CD4-positive, alpha-beta T cell (primary cell): ENCODE results near the gene CORO1A. TPM values are rescaled to one million over a fixed set of nuclear protein-coding genes. Genes with fewer than 3 reads are reported as not detected.
"Not testable (repeated sequence)": the region's sequence is repeated elsewhere in the genome, so short reads cannot be mapped to it uniquely, and the experiment has no call there.

ENCODE experiments used
- ATAC-seq: fragments of 200-7000 bp; cut with Tn5 transposase; one replicate; pipeline ENCODE4 v1.10.0; 2022; ENCODE audit warnings: mild to moderate bottlenecking; ENCODE audit not compliant: poor library complexity
- CTCF ChIA-PET: fragments of 350-600 bp; sonication (Branson Sonifier 250); formaldehyde crosslinking; loops from one replicate; lab custom pipeline; 2021; ENCODE audit warnings: antibody characterized with exemption, inconsistent platforms; lab: Charles Lee
- POLR2A ChIA-PET: fragments of 350-600 bp; sonication (Branson Sonifier 250); formaldehyde crosslinking; loops from one replicate; lab custom pipeline; 2021; ENCODE audit warnings: antibody characterized with exemption, inconsistent platforms; lab: Charles Lee
- DNase-seq, 14 experiments: peaks; one replicate each; pipeline ENCODE4 v3.0.0-alpha.2; 2013 to 2020; ENCODE audit warnings: mixed read lengths in 2 of 14
- H3K27ac ChIP-seq, 2 donors: one replicate each; pipeline versions ENCODE4 v1.5.1 to v1.7.0; 2013; ENCODE audit warnings: low read length in 2 of 2, low read depth in 1 of 2, mild to moderate bottlenecking in 1 of 2
- H3K27me3 ChIP-seq, 2 experiments: 1 replicate in 1 of 2; 2 replicates in 1 of 2; pipeline versions ENCODE4 v1.6.1 to v1.7.0; 2013; ENCODE audit warnings: low read length in 2 of 2, control low read depth in 1 of 2, mild to moderate bottlenecking in 1 of 2, moderate library complexity in 1 of 2; ENCODE audit not compliant: insufficient read depth in 2 of 2, control insufficient read depth in 1 of 2
- H3K36me3 ChIP-seq: one replicate; pipeline ENCODE4 v1.6.1; 2013; ENCODE audit warnings: low read length, control low read depth; ENCODE audit not compliant: insufficient read depth
- H3K4me1 ChIP-seq: one replicate; pipeline ENCODE4 v1.6.1; 2013; ENCODE audit warnings: low read length, control low read depth; ENCODE audit not compliant: insufficient read depth
- H3K4me3 ChIP-seq: one replicate; pipeline ENCODE4 v1.5.1; 2013; ENCODE audit warnings: mild to moderate bottlenecking, low read length, moderate library complexity
- H3K9me3 ChIP-seq, 2 experiments: 1 replicate in 1 of 2; 2 replicates in 1 of 2; pipeline versions ENCODE4 v1.6.1 to v1.7.0; 2013; ENCODE audit warnings: low read length in 2 of 2, mild to moderate bottlenecking in 2 of 2, control low read depth in 1 of 2, moderate library complexity in 1 of 2; ENCODE audit not compliant: control insufficient read depth in 1 of 2, insufficient read depth in 1 of 2
- H3K27ac Mint-ChIP-seq: one replicate; pipeline ENCODE4 v1.8.0; 2020; ENCODE audit warnings: mixed read lengths
- H3K27me3 Mint-ChIP-seq: one replicate; pipeline ENCODE4 v1.8.0; 2021; ENCODE audit warnings: mixed read lengths
- H3K36me3 Mint-ChIP-seq: one replicate; pipeline ENCODE4 v1.8.0; 2021; ENCODE audit warnings: low read depth, mixed read lengths
- H3K4me1 Mint-ChIP-seq: one replicate; pipeline ENCODE4 v1.8.0; 2021; ENCODE audit warnings: low read depth, mixed read lengths
- H3K4me3 Mint-ChIP-seq: one replicate; pipeline ENCODE4 v1.8.0; 2020; ENCODE audit warnings: mild to moderate bottlenecking, mixed read lengths
- H3K9me3 Mint-ChIP-seq: one replicate; pipeline ENCODE4 v1.8.0; 2020; ENCODE audit warnings: mixed read lengths
- CTCF ChIP-seq: fragments of 200-600 bp; IDR thresholded peaks from one replicate; pipeline ENCODE4 v1.8.0; 2022; ENCODE audit warnings: antibody characterized with exemption, mild to moderate bottlenecking
- intact Hi-C, 2 experiments: fragments of 100-400 bp; cut with DNase I in 1 of 2; cut with micrococcal nuclease in 1 of 2; formaldehyde crosslinking; loops; one replicate each; pipeline versions ENCODE4 v1.15.1 to v1.9.0; 2023 to 2025; cut with DNase I, micrococcal nuclease
- total RNA-seq, 174 experiments: library from RNA in 2 of 174; stranded (reverse) in 2 of 174; gene quantifications; one replicate each; pipeline ENCODE4 v1.2.3 and lab custom pipeline; 2021 to 2026

CORO1A gene
- total RNA-seq, 2 experiments from 2014 or later = 411 to 416 TPM

GRCh38 chr16:30170145-30170544 lies 13.3 kb upstream of the CORO1A start:
- ATAC-seq, intact Hi-C loops, H3K4me3 Mint-ChIP-seq, H3K27me3 ChIP-seq, DNase-seq, H3K9me3 Mint-ChIP-seq, H3K4me3 ChIP-seq, CTCF ChIA-PET, H3K36me3 Mint-ChIP-seq, H3K9me3 ChIP-seq, H3K36me3 ChIP-seq, H3K27me3 Mint-ChIP-seq, H3K27ac ChIP-seq, H3K27ac Mint-ChIP-seq: not testable (repeated sequence)
- POLR2A ChIA-PET = interaction anchor here (0.6 kb wide), 1 partner anchor 13 kb away, joined by 3 read pairs; the partner anchor contains the start of gene CORO1A
- peaks cover 19% of the 10 kb centered on the region for H3K4me1 Mint-ChIP-seq
- H3K4me1 ChIP-seq = peaks cover 19% of the 10 kb centered on the region

GRCh38 chr16:30173054-30173453 lies 10.3 kb upstream of the CORO1A start:
- CTCF ChIA-PET = interaction anchor here (0.7 kb wide), 1 partner anchor 130 kb away, joined by 3 read pairs; no protein-coding TSS in a partner anchor
- Histone ChIP-seq H3K9me3 (no peaks in the 10 kb centered on the region), H3K4me1 (no peaks in the 10 kb centered on the region), H3K27ac (no peak overlapping the region), H3K4me3 (no peak overlapping the region), H3K27me3 (no peaks in the 10 kb centered on the region), H3K36me3 (no peaks in the 10 kb centered on the region)
- intact Hi-C loops = no loop called here
- POLR2A ChIA-PET = interaction anchor here (0.6 kb wide), 1 partner anchor 10 kb away, joined by 3 read pairs; no protein-coding TSS in a partner anchor
- ATAC-seq (no peak), DNase-seq (no peak)
- Mint-ChIP-seq H3K4me1 (no peaks in the 10 kb centered on the region), H3K36me3 (no peaks in the 10 kb centered on the region), H3K27ac (no peak overlapping the region), H3K27me3 (no peaks in the 10 kb centered on the region), H3K9me3 (no peaks in the 10 kb centered on the region), H3K4me3 (no peak overlapping the region)
- TF ChIP-seq CTCF = no peak

- H3K36me3 Mint-ChIP-seq, H3K4me3 Mint-ChIP-seq, H3K36me3 ChIP-seq, H3K4me1 ChIP-seq, H3K4me1 Mint-ChIP-seq, H3K27me3 Mint-ChIP-seq, H3K9me3 ChIP-seq, CTCF ChIA-PET, H3K27ac Mint-ChIP-seq, H3K9me3 Mint-ChIP-seq, ATAC-seq, H3K27me3 ChIP-seq, DNase-seq, H3K27ac ChIP-seq, intact Hi-C loops, H3K4me3 ChIP-seq: not testable (repeated sequence)
- POLR2A ChIA-PET = interaction anchor here (0.6 to 0.9 kb wide), 3 partner anchors 55 to 626 kb away, joined by 3 read pairs; no protein-coding TSS in a partner anchor
These were observed 6.5 kb upstream of the CORO1A start for GRCh38 chr16:30176876-30177275.

GRCh38 chr16:30179195-30179594 lies 4.2 kb upstream of the CORO1A start:
- no peak overlapping the region for H3K4me3 Mint-ChIP-seq
- no peak overlapping the region for H3K27ac Mint-ChIP-seq
- H3K36me3 ChIP-seq = peaks cover under 1% of the 10 kb centered on the region
- no peaks in the 10 kb centered on the region for H3K27me3 Mint-ChIP-seq
- H3K4me1 Mint-ChIP-seq = peaks cover 18% of the 10 kb centered on the region
- no peak for TF ChIP-seq CTCF
- ChIA-PET CTCF (interaction anchor here (0.6 to 1.2 kb wide), 3 partner anchors 22 to 88 kb away, joined by 3 read pairs; partner anchors contain the start of gene TBX6), POLR2A (interaction anchor here (1.3 kb wide), 1 partner anchor 37 kb away, joined by 3 read pairs; no protein-coding TSS in a partner anchor)
- no peaks in the 10 kb centered on the region for H3K9me3 ChIP-seq
- H3K4me3 ChIP-seq = no peak overlapping the region
- ATAC-seq = no peak
- intact Hi-C loops = no loop called here
- DNase-seq = no peak
- H3K9me3 Mint-ChIP-seq = no peaks in the 10 kb centered on the region
- H3K27ac ChIP-seq = no peak overlapping the region
- H3K36me3 Mint-ChIP-seq = peaks cover 5% of the 10 kb centered on the region
- H3K4me1 ChIP-seq = peaks cover 11% of the 10 kb centered on the region
- no peaks in the 10 kb centered on the region for H3K27me3 ChIP-seq
